Endothelial cell (in vitro differentiated cells): ENCODE data around the gene LAS1L. TPM values are rescaled to one million over a fixed set of nuclear protein-coding genes. Genes with fewer than 3 reads are reported as not detected.
A peak's percentile ranks its signal among the peaks of the same experiment; 100 is the strongest.
"Not testable (repeated sequence)": the region's sequence is repeated elsewhere in the genome, so short reads cannot be mapped to it uniquely, and the experiment has no call there.

ENCODE experiments used
- DNase-seq: peaks from one replicate; pipeline ENCODE4 v3.0.0; 2021; ENCODE audit warnings: low spot score
- H3K27ac Mint-ChIP-seq: one replicate; pipeline ENCODE4 v1.8.0; 2021; ENCODE audit warnings: mixed read lengths, inconsistent platforms; ENCODE audit not compliant: unreplicated experiment
- H3K27me3 Mint-ChIP-seq: one replicate; pipeline ENCODE4 v1.8.0; 2021; ENCODE audit warnings: mild to moderate bottlenecking, moderate library complexity, mixed read lengths, inconsistent platforms; ENCODE audit not compliant: unreplicated experiment
- H3K36me3 Mint-ChIP-seq: one replicate; pipeline ENCODE4 v1.8.0; 2021; ENCODE audit warnings: mild to moderate bottlenecking, low read depth, mixed read lengths, inconsistent platforms; ENCODE audit not compliant: unreplicated experiment
- H3K4me1 Mint-ChIP-seq: one replicate; pipeline ENCODE4 v1.8.0; 2021; ENCODE audit warnings: mild to moderate bottlenecking, mixed read lengths, inconsistent platforms; ENCODE audit not compliant: unreplicated experiment
- H3K4me3 Mint-ChIP-seq: one replicate; pipeline ENCODE4 v1.8.0; 2021; ENCODE audit warnings: mild to moderate bottlenecking, mixed read lengths, inconsistent platforms; ENCODE audit not compliant: unreplicated experiment
- H3K9me3 Mint-ChIP-seq: one replicate; pipeline ENCODE4 v1.8.0; 2021; ENCODE audit warnings: mixed read lengths, inconsistent platforms; ENCODE audit not compliant: unreplicated experiment
- CTCF ChIP-seq: fragments of 200-600 bp; sonication (generic); IDR thresholded peaks from one replicate; pipeline ENCODE4 v1.5.0; 2021; ENCODE audit warnings: antibody characterized with exemption; ENCODE audit not compliant: unreplicated experiment
- total RNA-seq: library from RNA; stranded (reverse); fragmentation: NEBNext Ultra II Directional; extraction: Animal tissue kit (Norgen Biotek cat#: 25700); gene quantifications from one replicate; pipeline ENCODE4 v1.2.1, GENCODE V29; 2021; ENCODE audit not compliant: unreplicated experiment

Gene LAS1L
- total RNA-seq, 1 donor from 2014 or later: 32.8 TPM

GRCh38 chrX:65532016-65532415, 2.6 kb downstream of the LAS1L start:
- DNase-seq: no peak
- Mint-ChIP-seq H3K27ac (no peak overlapping the region), H3K27me3 (peaks cover 2% of the 10 kb centered on the region), H3K9me3 (no peaks in the 10 kb centered on the region), H3K4me1 (peaks cover 14% of the 10 kb centered on the region), H3K4me3 (no peak overlapping the region), H3K36me3 (no peaks in the 10 kb centered on the region)
- TF ChIP-seq CTCF: no peak

- H3K36me3 Mint-ChIP-seq: peaks cover 10% of the 10 kb centered on the region
- H3K4me3 Mint-ChIP-seq: no peak overlapping the region
- peak; percentile 75 for TF ChIP-seq CTCF
- H3K9me3 Mint-ChIP-seq: no peaks in the 10 kb centered on the region
- DNase-seq: peak; percentile 53
- peak overlapping the region; percentile 10 for H3K27ac Mint-ChIP-seq
- peaks cover 2% of the 10 kb centered on the region for H3K27me3 Mint-ChIP-seq
- peaks cover 9% of the 10 kb centered on the region for H3K4me1 Mint-ChIP-seq
Observed at GRCh38 chrX:65528705-65529340, 5.8 kb downstream of the LAS1L start.

GRCh38 chrX:65528293-65528692, 6.3 kb downstream of the LAS1L start:
- peaks cover 2% of the 10 kb centered on the region for H3K27me3 Mint-ChIP-seq
- H3K4me1 Mint-ChIP-seq: peaks cover 7% of the 10 kb centered on the region
- no peak overlapping the region for H3K27ac Mint-ChIP-seq
- H3K9me3 Mint-ChIP-seq: no peaks in the 10 kb centered on the region
- H3K36me3 Mint-ChIP-seq: peaks cover 10% of the 10 kb centered on the region
- no peak for TF ChIP-seq CTCF
- no peak overlapping the region for H3K4me3 Mint-ChIP-seq
- DNase-seq: no peak

GRCh38 chrX:65524139-65524538, 10.4 kb downstream of the LAS1L start:
- no peak for TF ChIP-seq CTCF
- no peak overlapping the region for H3K27ac Mint-ChIP-seq
- H3K4me1 Mint-ChIP-seq: no peaks in the 10 kb centered on the region
- peaks cover 32% of the 10 kb centered on the region for H3K36me3 Mint-ChIP-seq
- H3K27me3 Mint-ChIP-seq: peaks cover 8% of the 10 kb centered on the region
- DNase-seq: no peak
- no peak overlapping the region for H3K4me3 Mint-ChIP-seq
- H3K9me3 Mint-ChIP-seq: no peaks in the 10 kb centered on the region

GRCh38 chrX:65522739-65523372, 11.7 kb downstream of the LAS1L start:
- no peak overlapping the region for H3K27ac Mint-ChIP-seq
- peaks cover 32% of the 10 kb centered on the region for H3K36me3 Mint-ChIP-seq
- H3K27me3 Mint-ChIP-seq: peaks cover 8% of the 10 kb centered on the region
- DNase-seq: no peak
- no peaks in the 10 kb centered on the region for H3K4me1 Mint-ChIP-seq
- no peaks in the 10 kb centered on the region for H3K9me3 Mint-ChIP-seq
- H3K4me3 Mint-ChIP-seq: peak overlapping the region; percentile 27
- no peak for TF ChIP-seq CTCF

GRCh38 chrX:65519530-65519929, 15.1 kb downstream of the LAS1L start:
- not testable (repeated sequence) for H3K9me3 Mint-ChIP-seq, H3K27ac Mint-ChIP-seq
- H3K36me3 Mint-ChIP-seq: peaks cover 28% of the 10 kb centered on the region

GRCh38 chrX:65518980-65519379, 15.6 kb downstream of the LAS1L start:
- H3K4me3 Mint-ChIP-seq, H3K27me3 Mint-ChIP-seq, H3K4me1 Mint-ChIP-seq, H3K9me3 Mint-ChIP-seq, DNase-seq, H3K27ac Mint-ChIP-seq: not testable (repeated sequence)
- H3K36me3 Mint-ChIP-seq: peaks cover 22% of the 10 kb centered on the region

More at GRCh38 chrX:65519530-65519929, 15.1 kb downstream of the LAS1L start:
- H3K27me3 Mint-ChIP-seq, DNase-seq, H3K4me1 Mint-ChIP-seq, H3K4me3 Mint-ChIP-seq: not testable (repeated sequence)
